K562 (cell line): ENCODE measurements around the gene STMP1. TPM values are rescaled to one million over a fixed set of nuclear protein-coding genes. Genes with fewer than 3 reads are reported as not detected.

Source experiments
- ARID1B ChIP-seq: fragments of 450-650 bp; IDR thresholded peaks from 2 replicates; pipeline ENCODE4 v1.6.1; 2016; ENCODE audit warnings: antibody characterized with exemption, mild to moderate bottlenecking, inconsistent platforms
- ARNT ChIP-seq, 2 experiments: fragments of 450-650 bp; IDR thresholded peaks; 2 replicates each; pipeline ENCODE4 v1.6.1; 2016; ENCODE audit warnings: mild to moderate bottlenecking in 1 of 2
- ESRRA ChIP-seq: fragments of 450-650 bp; IDR thresholded peaks from 2 replicates; pipeline ENCODE4 v1.6.1; 2014; ENCODE audit warnings: low read depth, mild to moderate bottlenecking, moderate library complexity, borderline replicate concordance
- KDM1A ChIP-seq, 2 experiments: fragments of 450-650 bp; IDR thresholded peaks; 2 replicates each; pipeline ENCODE4 v1.6.1; 2016; ENCODE audit warnings: mild to moderate bottlenecking in 2 of 2
- KDM2B ChIP-seq: fragments of 250-450 bp; sonication (Bioruptor Pico); IDR thresholded peaks from 2 replicates; pipeline ENCODE4 v1.8.0; 2021; ENCODE audit warnings: mild to moderate bottlenecking, moderate library complexity
- MXD1 ChIP-seq: fragments of 250-450 bp; sonication (Bioruptor Pico); IDR thresholded peaks from 2 replicates; pipeline ENCODE4 v1.8.0; 2021; ENCODE audit warnings: borderline replicate concordance, mild to moderate bottlenecking, moderate library complexity; ENCODE audit not compliant: poor library complexity, severe bottlenecking
- NR0B1 ChIP-seq: fragments of 450-650 bp; IDR thresholded peaks from one replicate; pipeline ENCODE4 v1.6.1; 2018; ENCODE audit warnings: mild to moderate bottlenecking, moderate library complexity; ENCODE audit not compliant: partially characterized antibody
- POLR2AphosphoS5 ChIP-seq: IDR thresholded peaks from 2 replicates; pipeline ENCODE4 v1.6.1; 2011; ENCODE audit warnings: mild to moderate bottlenecking, low read depth, low read length, moderate library complexity; ENCODE audit not compliant: control insufficient read depth, insufficient read depth
- RBM25 ChIP-seq: fragments of 200-400 bp; formaldehyde crosslinking; IDR thresholded peaks from 2 replicates; pipeline ENCODE4 v1.6.1; 2018; ENCODE audit warnings: low read length, low read depth, moderate library complexity; ENCODE audit not compliant: severe bottlenecking
- RUNX1 ChIP-seq: sonication (generic); IDR thresholded peaks from 2 replicates; pipeline ENCODE4 v1.6.1; 2016; ENCODE audit warnings: antibody characterized with exemption, low read depth
- TCF15 ChIP-seq: fragments of 250-450 bp; sonication (Bioruptor Pico); IDR thresholded peaks from 2 replicates; pipeline ENCODE4 v1.8.0; 2022; ENCODE audit warnings: moderate library complexity, mild to moderate bottlenecking, inconsistent platforms
- USF1 ChIP-seq: sonication (generic); formaldehyde crosslinking; IDR thresholded peaks from 2 replicates; pipeline ENCODE4 v1.9.0; 2022; ENCODE audit warnings: mild to moderate bottlenecking, missing genetic modification reagents
- ZNF398 ChIP-seq: fragments of 250-450 bp; sonication (Bioruptor Pico); IDR thresholded peaks from 2 replicates; pipeline ENCODE4 v1.8.0; 2021; ENCODE audit warnings: moderate library complexity, mild to moderate bottlenecking, inconsistent platforms
- ZNF584 ChIP-seq: fragments of 200-800 bp; sonication (Bioruptor generic); IDR thresholded peaks from 2 replicates; pipeline ENCODE4 v1.6.1; 2016; ENCODE audit warnings: low read depth, mild to moderate bottlenecking, missing genetic modification characterization, missing compliant biosample characterization
- ZNF609 ChIP-seq: sonication (generic); formaldehyde crosslinking; IDR thresholded peaks from 2 replicates; pipeline ENCODE4 v1.8.1; 2023; ENCODE audit warnings: missing genetic modification reagents, mild to moderate bottlenecking, borderline replicate concordance
- ZNF668 ChIP-seq: fragments of 250-450 bp; sonication (Bioruptor Pico); IDR thresholded peaks from 2 replicates; pipeline ENCODE4 v1.8.0; 2022; ENCODE audit warnings: mild to moderate bottlenecking, inconsistent platforms
- ZNF830 ChIP-seq: fragments of 250-450 bp; sonication (Bioruptor Pico); IDR thresholded peaks from 2 replicates; pipeline ENCODE4 v1.5.0; 2021; ENCODE audit warnings: mild to moderate bottlenecking
- polyA plus RNA-seq, 8 experiments: library from polyadenylated mRNA; depleted of rRNA in 4 of 8; stranded (reverse) in 5 of 8; unstranded in 3 of 8; fragments of >200 nt; fragmentation: Nextera tagmentation in 2 of 8; fragmentation: Illumina TruSeq in 1 of 8; extraction: Ambion mirVana in 2 of 8; extraction: Trizol in 1 of 8; gene quantifications; 2 replicates each; pipeline versions ENCODE4 v1.2.1 to v1.2.3, GENCODE V29; 2011 to 2014; ENCODE audit warnings: inconsistent platforms in 1 of 8, missing spikeins in 1 of 8
- total RNA-seq, 7 experiments: library from RNA; depleted of rRNA in 6 of 7; stranded (reverse); fragments of >200 nt in 6 of 7; fragmentation: Illumina TruSeq in 2 of 7; extraction: Trizol in 2 of 7; gene quantifications; 2 replicates each; pipeline versions ENCODE4 v1.2.1 to v1.2.3, GENCODE V29; 2011 to 2021; ENCODE audit warnings: low replicate concordance in 1 of 7

The STMP1 gene
- total and polyA plus RNA-seq, 9 of the 15 experiments (the other 6 are each of a cell fraction or from before 2014, with no cell fraction given) = 10.6 to 249 (median 56.8) TPM

- TF ChIP-seq MXD1 (CRISPR knock-in tag) = no peak
- TF ChIP-seq ARID1B = peak; percentile 63
- TF ChIP-seq ARNT (IDR thresholded peaks at IDR 0.05) = no peak; a peak in 1 of 4 replicates
- no peak for TF ChIP-seq ZNF668
- no peak for TF ChIP-seq NR0B1
- no peak for TF ChIP-seq TCF15 (CRISPR knock-in tag)
- TF ChIP-seq ZNF584 (CRISPR knock-in tag) = 0 out of 2 replicates have a peak, but pooled peaks have one; percentile 32
- TF ChIP-seq ZNF830 (CRISPR knock-in tag) = no peak
- TF ChIP-seq ZNF398 = no peak
- TF ChIP-seq ESRRA = peak; percentile 97
- peak; percentile 50; the same call in 1 of the 2 replicates for TF ChIP-seq POLR2AphosphoS5
- peak; percentile 99 for TF ChIP-seq ZNF609 (CRISPR knock-in tag)
- TF ChIP-seq RUNX1 = peak; percentile 83; the same call in 1 of the 2 replicates
- TF ChIP-seq USF1 (CRISPR knock-in tag) = peak; percentile 49; the same call in 1 of the 2 replicates
- TF ChIP-seq KDM1A (IDR thresholded peaks at IDR 0.05) = peak; percentile 95 to 97
- TF ChIP-seq RBM25 = no peak
- TF ChIP-seq KDM2B (CRISPR knock-in tag) = no peak
Observed at GRCh38 chr7:135650831-135651573, 11.3 kb upstream of the STMP1 start (continued).
